ENCODE measurements around the gene DENND5A. TPM values are rescaled to one million over a fixed set of nuclear protein-coding genes. Genes with fewer than 3 reads are reported as not detected.

The DENND5A gene
- 111 TPM for polyA plus RNA-seq (2013, experiment 1 of 2; ENCODE audit: insufficient read length)
- polyA plus RNA-seq (2013, experiment 2 of 2; ENCODE audit: insufficient read length), result 108 TPM

DNA sequence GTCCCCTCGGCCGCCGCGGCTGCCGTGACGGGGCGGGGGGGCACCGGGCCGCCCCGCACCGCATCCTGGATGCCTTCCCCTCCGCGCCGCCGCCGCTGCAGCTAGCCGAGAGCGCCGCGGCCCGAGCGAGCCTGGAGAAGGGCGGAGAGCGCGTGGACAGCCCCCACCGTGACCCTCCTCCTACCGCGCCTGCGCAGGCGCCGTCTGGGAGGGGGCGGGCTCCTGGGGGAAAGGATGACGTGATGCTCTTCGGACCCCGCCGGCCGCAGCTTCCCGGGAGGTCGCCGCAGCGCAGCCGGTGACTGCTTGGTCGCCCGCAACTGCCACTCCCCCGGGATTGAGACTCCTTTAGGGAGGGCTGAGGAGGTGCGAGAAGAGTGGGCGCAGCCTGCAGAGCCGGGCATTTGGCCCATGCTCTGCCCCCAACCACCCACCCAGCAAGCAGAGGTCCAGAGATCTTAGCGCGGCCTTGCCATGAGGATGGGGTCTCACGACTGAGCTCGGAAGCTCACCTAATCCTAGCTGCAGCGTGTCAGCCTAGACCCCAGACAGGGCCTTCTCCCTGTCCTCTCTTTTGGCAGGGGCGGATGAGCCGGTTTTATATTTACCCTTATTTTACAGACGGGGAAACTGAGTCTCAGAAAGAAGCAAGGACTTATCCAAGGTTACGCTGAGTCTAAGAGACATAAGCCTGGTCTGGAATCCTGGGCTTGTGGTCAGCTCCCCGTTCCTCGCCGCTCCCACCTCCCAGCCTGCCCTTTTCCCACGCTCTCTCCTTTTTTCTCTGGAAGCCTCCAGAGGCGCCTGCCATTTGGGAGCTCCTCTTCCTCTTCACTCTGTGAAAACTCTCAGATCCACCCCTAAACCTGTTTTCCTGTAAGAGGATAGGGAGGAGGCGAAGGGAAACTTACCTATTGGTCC lies at the start of gene DENND5A:
Gene DENND5A (minus strand): TSS at position 140 of the 921 bp plus-strand sequence. CDS start 281 bp downstream, outside the sequence.
- peak; percentile 90 for DNase-seq

- peak; percentile 99 for DNase-seq
Observed at GRCh38 chr11:9314291-9315077, 49.3 kb upstream of the DENND5A start, which contains the start of gene TMEM41B. Gene TMEM41B (minus strand): TSS chr11:9314593. CDS start chr11:9314441, 152 bp downstream.

- DNase-seq, result no peak
Observed at GRCh38 chr11:9313648-9314290, 48.6 kb upstream of the DENND5A start.

GRCh38 chr11:9310485-9311090 lies 45.4 kb upstream of the DENND5A start:
- no peak for DNase-seq

DNA sequence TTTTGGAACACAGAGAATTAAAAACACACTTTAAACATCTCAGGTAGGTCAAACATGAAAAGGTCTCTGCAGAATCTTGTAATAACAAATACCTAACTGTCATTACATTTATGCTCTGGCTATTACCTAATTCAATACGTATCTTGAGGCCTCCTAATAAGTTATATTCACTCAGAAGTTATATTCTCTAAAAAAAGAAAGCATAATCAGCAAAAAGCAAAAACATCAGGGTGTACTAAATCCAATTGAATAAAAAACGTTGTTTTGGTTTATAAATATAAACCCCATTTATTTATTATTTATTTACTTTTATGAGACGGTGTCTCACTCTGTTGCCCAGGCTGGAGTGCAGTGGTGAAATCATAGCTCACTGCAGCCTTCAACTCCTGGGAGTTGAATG lies 39.0 kb upstream of the DENND5A start:
- no peak for DNase-seq

GRCh38 chr11:9302448-9302847 lies 37.3 kb upstream of the DENND5A start:
- no peak for DNase-seq

GRCh38 chr11:9301720-9302119 lies 36.6 kb upstream of the DENND5A start:
- DNase-seq, result no peak

DNA sequence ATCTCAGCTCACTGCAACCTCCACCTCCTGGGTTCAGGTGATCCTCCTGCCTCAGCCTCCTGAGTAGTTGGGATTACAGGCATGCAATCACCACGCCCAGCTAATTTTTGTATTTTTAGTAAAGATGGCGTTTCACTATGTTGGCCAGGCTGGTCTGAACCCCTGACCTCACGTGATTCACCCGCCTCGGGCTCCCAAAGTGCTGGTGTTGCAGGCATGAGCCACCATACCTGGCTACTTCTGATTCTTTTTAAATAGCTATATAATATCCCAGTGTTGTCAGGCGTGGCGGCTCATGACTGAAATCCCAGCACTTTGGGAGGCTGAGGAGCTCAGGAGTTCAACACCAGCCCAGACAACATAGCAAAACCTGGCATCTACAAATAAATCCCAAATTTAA lies 28.5 kb upstream of the DENND5A start:
- DNase-seq, result no peak

DNA sequence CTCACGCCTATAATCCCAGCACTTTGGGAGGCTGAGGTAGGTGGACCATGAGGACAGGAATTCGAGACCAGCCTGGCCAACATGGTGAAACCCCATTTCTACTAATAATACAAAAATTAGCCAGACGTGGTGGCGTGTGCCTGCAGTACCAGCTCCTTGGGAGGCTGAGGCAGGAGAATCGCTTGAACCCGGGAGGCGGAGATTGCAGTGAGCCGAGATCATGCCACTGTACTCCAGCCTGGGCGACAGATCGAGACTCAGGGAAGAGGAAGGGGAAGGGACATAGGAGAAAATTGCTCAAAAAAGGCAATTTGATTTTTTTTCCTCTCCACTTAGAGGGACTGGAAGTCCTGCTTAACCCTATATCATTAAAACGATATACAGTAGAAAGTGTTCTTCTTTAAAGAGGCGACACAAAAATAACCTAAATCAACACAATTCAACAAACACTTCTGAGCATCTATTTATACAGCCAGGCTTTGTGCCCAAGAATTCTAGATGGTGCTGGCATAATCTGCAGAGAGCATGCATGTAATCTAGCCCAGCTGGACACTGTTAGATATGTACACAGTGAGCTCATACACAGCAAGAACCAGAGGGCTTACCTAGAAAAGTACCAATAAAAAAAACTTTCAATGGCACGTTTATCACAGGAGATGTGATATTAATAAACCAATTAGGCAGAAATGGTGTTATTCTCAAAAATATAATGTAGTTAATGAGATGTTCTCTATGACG lies 20.9 kb upstream of the DENND5A start:
- no peak for DNase-seq

GRCh38 chr11:9280655-9281301 lies 15.6 kb upstream of the DENND5A start:
- DNase-seq, result peak; percentile 82

DNA sequence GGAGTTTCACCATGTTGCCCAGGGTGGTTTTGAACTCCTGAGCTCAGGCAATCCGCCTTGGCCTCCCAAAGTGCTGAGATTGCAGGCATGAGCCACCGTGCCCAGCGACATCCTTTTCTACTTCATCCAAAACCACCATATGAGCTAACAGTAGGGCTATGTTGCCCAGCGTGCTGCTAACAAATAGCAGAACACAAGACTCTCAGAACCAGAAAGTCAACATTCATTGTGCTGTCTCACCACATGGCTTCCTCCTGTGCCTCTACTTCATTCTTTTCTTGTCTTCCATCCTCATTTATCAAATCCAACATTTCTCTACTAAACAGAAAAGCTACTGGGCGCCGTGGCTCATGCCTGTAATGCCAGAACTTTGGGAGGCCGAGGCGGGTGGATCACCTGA lies 12.0 kb upstream of the DENND5A start:
- DNase-seq, result no peak

GRCh38 chr11:9276571-9276970 lies 11.4 kb upstream of the DENND5A start:
- DNase-seq, result no peak

- peak; percentile 36 for DNase-seq
Observed at GRCh38 chr11:9274499-9275258, 9.5 kb upstream of the DENND5A start.

DNA sequence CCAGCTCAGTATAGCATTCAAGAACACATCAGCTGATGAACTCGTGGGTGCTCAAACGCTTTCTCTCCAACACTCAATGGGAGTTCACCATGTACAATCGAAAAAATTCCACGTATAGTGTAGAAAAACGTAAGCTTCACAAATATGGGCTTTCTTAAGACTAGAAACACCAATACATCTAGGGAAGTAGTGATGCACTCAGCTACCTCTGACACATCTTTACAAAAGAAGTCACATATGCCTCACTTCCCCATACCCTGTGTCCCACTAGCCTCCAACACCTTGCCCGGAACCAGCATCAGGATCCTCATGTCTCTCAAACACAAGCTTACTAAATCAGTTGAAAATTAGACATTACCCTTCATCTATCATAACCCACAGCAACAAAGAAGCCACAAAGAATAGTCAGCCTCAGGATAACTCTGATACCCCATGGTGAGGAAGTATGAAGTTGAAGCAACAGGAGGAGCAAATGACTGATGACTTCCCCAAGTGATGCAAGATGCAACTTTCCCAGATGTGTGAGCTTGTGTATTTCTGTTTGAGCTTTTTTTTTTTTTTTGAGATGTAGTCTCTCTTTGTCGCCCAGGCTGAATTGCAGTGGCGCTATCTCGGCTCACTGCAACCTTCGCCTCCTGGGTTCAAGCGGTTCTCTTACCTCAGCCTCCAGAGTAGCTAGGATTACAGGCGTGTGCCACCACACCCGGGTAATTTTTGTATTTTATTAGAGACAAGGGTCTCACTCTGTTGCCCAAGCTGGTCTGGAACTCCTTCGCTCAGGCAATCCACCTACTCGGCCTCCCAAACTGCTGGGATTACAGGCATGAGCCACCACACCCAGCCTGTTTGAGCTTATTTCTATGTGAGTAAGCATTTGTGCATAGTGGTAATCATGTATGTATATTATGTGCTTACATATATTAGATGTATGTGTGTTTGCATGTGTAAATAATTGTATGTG lies 8.5 kb upstream of the DENND5A start:
- peak; percentile 86 for DNase-seq

DNA sequence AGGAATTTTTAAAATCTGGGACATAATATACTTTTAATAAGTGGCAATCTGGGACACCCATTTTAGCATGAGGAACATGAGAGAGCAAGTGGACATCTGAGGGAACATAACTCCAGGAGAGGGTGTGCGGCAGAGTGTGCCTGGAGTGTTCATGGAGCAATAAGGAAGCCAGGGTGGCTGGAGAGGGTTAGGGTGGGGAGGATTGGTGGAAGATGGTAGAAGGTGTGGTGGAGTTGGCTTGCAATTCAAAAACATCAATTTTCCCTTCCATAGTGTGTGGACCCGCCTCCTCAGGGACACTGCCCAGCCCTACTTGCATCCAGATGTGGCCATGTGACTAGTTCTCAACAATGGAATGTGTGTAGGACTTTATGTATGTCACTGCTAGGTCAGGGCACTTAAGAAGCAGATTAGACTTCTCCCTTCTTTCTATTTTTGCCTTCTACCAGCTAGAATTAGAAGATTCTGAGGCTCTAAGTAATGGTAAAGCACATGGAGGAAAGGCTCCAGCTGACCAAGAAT lies 4.4 kb upstream of the DENND5A start:
- DNase-seq, result no peak

DNA sequence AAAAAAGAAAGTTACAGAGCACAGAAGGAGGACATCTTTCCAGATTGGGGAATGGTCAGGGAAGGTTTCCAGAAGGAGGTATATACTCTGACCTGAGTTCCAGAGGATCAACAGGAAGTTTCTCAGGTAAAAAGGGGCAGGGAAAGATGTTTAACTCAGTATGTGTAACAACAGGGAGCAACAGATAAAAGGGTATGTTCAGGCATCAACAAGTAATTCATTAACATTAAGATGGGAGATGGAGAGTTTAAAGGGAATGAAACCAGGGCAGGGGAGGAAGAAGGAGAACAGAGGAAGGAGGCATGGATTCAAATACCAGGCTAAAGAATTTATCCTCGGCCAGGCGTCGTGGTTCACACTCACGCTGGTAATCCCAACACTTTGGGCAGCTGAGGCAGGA lies 2.5 kb upstream of the DENND5A start:
- DNase-seq, result no peak

GRCh38 chr11:9266926-9267325 lies 1.8 kb upstream of the DENND5A start:
- no peak for DNase-seq

DNA sequence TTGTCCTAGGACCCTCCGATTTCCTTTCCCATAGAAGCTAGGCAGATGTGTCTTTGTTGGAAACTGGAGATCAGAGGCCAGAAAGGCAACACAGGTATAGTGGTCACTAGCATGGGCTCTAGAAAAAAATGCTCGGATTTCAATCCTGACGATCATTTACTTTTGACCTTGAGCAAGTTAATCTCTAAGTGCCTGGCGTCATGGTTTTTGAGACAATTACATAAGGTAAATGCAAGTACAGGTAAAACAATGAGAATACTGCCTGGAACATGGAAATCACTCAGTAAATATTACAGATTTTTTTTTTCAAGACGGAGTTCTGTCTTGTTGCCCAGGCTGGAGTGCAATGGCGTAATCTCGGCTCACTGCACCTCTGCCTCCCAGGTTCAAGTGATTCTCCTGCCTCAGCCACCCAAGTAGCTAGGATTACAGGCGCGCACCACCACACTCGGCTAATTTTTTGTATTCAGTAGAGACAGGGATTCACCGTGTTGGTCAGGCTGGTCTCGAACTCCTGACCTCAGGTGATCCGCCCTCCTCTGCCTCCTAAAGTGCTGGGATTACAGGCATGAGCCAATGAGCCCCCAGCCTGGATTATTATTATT lies 1.1 kb upstream of the DENND5A start:
- DNase-seq, result no peak

Measured in fibroblast of skin of abdomen (primary cell).